Activated CD8-positive, alpha-beta memory T cell treated with anti-CD3 and anti-CD28 coated beads, Interleukin-2, amount 50 U/mL, for 1 hour (primary cell): Measurements from ENCODE around the gene ANKRD61.
"Not testable (repeated sequence)": the region's sequence is repeated elsewhere in the genome, so short reads cannot be mapped to it uniquely, and the experiment has no call there.

Experiments used
- DNase-seq: peaks from one replicate; pipeline ENCODE4 v3.0.0-alpha.2; 2020; ENCODE audit errors: extremely low read depth

ANKRD61 gene

GRCh38 chr7:6031567-6031966 lies 391 bp downstream of the ANKRD61 start:
- no peak for DNase-seq

GRCh38 chr7:6032167-6032566 lies 991 bp downstream of the ANKRD61 start:
- DNase-seq = no peak

DNA sequence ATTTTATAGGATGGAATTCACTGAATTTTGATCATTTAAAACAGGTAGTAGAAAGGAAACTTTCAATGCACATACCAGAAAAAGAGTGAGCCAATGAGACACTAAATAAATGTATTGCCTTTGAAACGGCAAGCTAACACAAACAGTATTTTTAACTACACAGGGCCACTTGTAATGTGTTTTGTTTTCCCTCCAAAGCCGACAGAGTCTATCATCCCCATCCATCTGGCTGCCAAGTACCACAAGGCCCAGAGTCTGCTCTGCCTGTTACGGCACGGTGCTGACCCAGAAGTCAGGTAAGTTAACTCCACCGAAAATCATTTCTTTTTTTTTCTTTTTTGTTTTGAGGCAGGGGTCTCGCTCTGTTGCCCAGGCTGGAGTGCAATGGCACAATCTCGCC lies 1.5 kb downstream of the ANKRD61 start:
- no peak for DNase-seq

DNA sequence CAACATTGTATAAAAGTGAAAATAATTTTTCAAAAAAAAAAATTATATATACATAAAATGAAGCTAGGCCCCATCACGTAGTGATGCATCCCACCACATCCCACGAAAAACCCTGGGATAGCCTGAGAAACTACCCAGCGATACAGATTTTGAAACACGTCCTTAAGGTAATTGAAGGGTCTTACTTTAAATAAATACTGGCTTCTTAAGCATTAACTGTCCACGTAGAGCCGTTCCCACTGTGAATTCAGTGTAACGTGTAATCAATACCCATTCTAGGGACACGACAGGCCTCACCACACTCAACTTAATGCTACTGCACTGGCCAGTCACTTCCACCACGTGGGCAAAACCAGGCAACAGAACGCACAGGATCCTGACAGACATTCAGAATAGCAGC lies 4.0 kb downstream of the ANKRD61 start:
- DNase-seq = no peak

GRCh38 chr7:6035686-6036085 lies 4.5 kb downstream of the ANKRD61 start:
- no peak for DNase-seq

- no peak for DNase-seq
These were observed 18.6 kb downstream of the ANKRD61 start for GRCh38 chr7:6049780-6050179.

GRCh38 chr7:6051185-6051584 lies 20.0 kb downstream of the ANKRD61 start:
- DNase-seq = not testable (repeated sequence)

DNA sequence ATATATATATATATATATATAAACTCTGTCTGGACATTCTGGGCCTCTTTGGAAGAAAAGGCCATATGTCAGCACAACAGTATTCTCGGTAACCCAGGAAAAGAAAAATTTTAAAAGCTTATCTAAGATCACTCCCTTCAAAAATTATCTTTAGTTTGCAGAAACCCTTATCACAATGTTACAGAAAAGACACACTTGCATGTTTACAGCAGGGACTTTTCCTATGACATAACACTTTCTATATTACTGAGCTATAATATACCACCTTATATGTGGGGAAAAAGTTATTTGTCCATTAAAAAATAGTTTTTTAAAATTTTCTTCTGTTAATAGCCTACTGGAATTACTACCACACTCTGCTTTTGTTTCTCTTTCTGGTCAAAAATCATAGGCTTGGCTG lies 25.4 kb downstream of the ANKRD61 start:
- DNase-seq = no peak

- no peak for DNase-seq
These were observed 26.3 kb downstream of the ANKRD61 start for GRCh38 chr7:6057316-6058129.

GRCh38 chr7:6059941-6060340 lies 28.8 kb downstream of the ANKRD61 start:
- DNase-seq = not testable (repeated sequence)

DNA sequence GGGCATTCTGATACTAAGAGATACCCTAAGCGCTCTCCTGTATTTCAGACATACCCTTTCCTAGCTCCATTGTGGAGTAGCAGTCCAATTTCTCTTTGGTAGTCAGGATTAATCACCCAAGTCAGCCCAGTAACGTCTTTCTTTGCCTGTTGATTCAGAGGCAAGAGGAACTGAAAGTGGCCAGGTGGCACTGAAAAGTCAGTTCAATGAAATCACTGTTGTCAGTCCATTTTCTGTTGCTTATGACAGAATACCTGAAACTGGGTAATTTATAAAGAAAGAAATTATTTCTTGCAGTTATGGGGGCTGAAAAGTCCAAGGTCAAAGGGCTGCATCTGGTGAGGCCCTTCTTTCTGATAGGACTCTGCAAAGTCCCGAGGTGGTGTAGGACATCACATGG lies 40.2 kb downstream of the ANKRD61 start:
- DNase-seq = no peak

- no peak for DNase-seq
These were observed 43.6 kb downstream of the ANKRD61 start for GRCh38 chr7:6074612-6075380.

GRCh38 chr7:6078548-6078947 lies 47.4 kb downstream of the ANKRD61 start:
- DNase-seq = no peak

DNA sequence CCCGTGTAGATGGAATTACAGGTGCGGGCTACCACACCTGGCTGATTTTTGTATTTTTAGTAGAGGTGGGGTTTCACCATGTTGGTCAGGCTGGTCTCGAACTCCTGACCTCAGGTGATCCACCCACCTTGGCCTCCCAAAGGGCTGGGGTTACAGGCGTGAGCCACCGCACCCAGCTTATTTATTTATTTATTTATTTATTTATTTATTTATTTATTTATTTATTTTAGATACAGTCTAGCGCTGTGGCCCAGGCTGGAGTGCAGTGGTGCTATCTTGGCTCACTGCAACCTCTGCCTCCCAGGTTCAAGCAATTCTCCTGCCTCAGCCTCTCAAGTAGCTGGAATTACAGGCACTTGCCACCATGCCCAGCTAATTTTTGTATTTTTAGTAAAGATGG lies 51.9 kb downstream of the ANKRD61 start:
- DNase-seq = not testable (repeated sequence)
